HG03159 (cell line): ENCODE results near the gene C1orf21.
A peak's percentile ranks its signal among the peaks of the same experiment; 100 is the strongest.
"Not testable (repeated sequence)": the region's sequence is repeated elsewhere in the genome, so short reads cannot be mapped to it uniquely, and the experiment has no call there.

Source experiments
- ATAC-seq: cut with Tn5 transposase; IDR thresholded peaks from one replicate; pipeline ENCODE4 v1.9.1; 2021; ENCODE audit warnings: mild to moderate bottlenecking, moderate library complexity; ENCODE audit not compliant: unreplicated experiment

Gene C1orf21

GRCh38 chr1:184386312-184387068 lies at the start of gene C1orf21:
TSS of gene C1orf21 (plus strand) at chr1:184387029. CDS start at chr1:184477510, 90,481 bp downstream.
- ATAC-seq: peak; percentile 83

GRCh38 chr1:184337865-184338264 lies 49.0 kb upstream of the C1orf21 start:
- not testable (repeated sequence) for ATAC-seq

- no peak for ATAC-seq
Observed at GRCh38 chr1:184340984-184341383, 45.8 kb upstream of the C1orf21 start.

- ATAC-seq: no peak
Observed at GRCh38 chr1:184350573-184350972, 36.3 kb upstream of the C1orf21 start.

- no peak for ATAC-seq
Observed at GRCh38 chr1:184351416-184351975, 35.3 kb upstream of the C1orf21 start.

GRCh38 chr1:184352776-184353175 lies 34.1 kb upstream of the C1orf21 start:
- no peak for ATAC-seq

GRCh38 chr1:184354719-184355118 lies 32.1 kb upstream of the C1orf21 start:
- no peak for ATAC-seq

- no peak for ATAC-seq
Observed at GRCh38 chr1:184356891-184357290, 29.9 kb upstream of the C1orf21 start.

- no peak for ATAC-seq
Observed at GRCh38 chr1:184358256-184358655, 28.6 kb upstream of the C1orf21 start.

- no peak for ATAC-seq
Observed at GRCh38 chr1:184359909-184360308, 26.9 kb upstream of the C1orf21 start.

- no peak for ATAC-seq
Observed at GRCh38 chr1:184362876-184363275, 24.0 kb upstream of the C1orf21 start.

- ATAC-seq: no peak
Observed at GRCh38 chr1:184365699-184366098, 21.1 kb upstream of the C1orf21 start.

GRCh38 chr1:184366997-184367396 lies 19.8 kb upstream of the C1orf21 start:
- ATAC-seq: no peak

- ATAC-seq: no peak
Observed at GRCh38 chr1:184367427-184368038, 19.3 kb upstream of the C1orf21 start.

GRCh38 chr1:184368354-184368753 lies 18.5 kb upstream of the C1orf21 start:
- no peak for ATAC-seq

GRCh38 chr1:184370850-184371249 lies 16.0 kb upstream of the C1orf21 start:
- no peak for ATAC-seq

GRCh38 chr1:184373155-184373554 lies 13.7 kb upstream of the C1orf21 start:
- ATAC-seq: no peak

- no peak for ATAC-seq
Observed at GRCh38 chr1:184376369-184376768, 10.5 kb upstream of the C1orf21 start.

GRCh38 chr1:184379111-184379752 lies 7.6 kb upstream of the C1orf21 start:
- ATAC-seq: no peak

- no peak for ATAC-seq
Observed at GRCh38 chr1:184380468-184380867, 6.4 kb upstream of the C1orf21 start.

GRCh38 chr1:184383772-184384323 lies 3.0 kb upstream of the C1orf21 start:
- no peak for ATAC-seq
